ENCODE results near the gene PDF.

Gene PDF

DNA sequence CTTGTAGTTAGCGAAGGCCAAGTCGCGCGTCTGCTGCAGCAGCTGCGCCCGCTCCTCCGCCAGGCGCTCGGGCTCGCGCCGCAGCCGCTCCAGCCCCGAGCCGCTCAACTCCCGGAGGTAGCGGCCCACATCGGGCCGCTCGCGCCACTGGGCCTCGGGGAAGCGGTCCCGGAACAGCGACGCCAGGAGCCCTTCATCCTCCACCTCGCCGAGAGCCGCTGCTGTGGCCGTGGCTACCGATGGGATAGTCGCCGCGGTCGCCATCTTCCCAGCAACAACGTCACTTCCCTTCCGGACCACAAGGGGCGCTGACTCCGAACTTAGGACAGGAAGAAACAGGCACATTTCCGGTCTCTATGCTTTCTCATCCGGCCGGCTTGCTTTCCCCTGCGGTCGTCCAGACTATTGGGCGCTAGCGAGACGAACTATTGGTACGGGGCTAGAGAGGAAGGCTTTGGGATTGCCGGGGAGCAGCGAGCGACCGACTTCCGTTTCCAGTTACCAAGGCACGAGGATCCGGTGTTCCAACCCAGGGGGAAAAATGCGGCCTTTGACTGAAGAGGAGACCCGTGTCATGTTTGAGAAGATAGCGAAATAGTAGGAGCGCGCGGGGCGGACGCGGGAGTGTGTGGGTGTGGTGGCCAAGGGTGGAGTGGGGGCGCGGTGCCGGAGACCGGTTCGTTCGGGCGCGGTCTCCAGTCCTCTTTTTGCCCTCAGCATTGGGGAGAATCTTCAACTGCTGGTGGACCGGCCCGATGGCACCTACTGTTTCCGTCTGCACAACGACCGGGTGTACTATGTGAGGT, 9.1 kb upstream of the PDF start, which contains the start of the genes COG8 and NIP7:
Gene COG8, minus strand, starts transcription at position 276 of the 806 bp plus-strand sequence. Its CDS starts 12 bp downstream, at position 264.
Gene NIP7, plus strand, starts transcription at position 484 of the 806 bp plus-strand sequence. Its CDS starts 58 bp downstream, at position 542.
- DNase-seq (ENCODE audit: low read depth in 1 of 2, low spot score in 1 of 2), result peak; percentile 80 to 84

DNA sequence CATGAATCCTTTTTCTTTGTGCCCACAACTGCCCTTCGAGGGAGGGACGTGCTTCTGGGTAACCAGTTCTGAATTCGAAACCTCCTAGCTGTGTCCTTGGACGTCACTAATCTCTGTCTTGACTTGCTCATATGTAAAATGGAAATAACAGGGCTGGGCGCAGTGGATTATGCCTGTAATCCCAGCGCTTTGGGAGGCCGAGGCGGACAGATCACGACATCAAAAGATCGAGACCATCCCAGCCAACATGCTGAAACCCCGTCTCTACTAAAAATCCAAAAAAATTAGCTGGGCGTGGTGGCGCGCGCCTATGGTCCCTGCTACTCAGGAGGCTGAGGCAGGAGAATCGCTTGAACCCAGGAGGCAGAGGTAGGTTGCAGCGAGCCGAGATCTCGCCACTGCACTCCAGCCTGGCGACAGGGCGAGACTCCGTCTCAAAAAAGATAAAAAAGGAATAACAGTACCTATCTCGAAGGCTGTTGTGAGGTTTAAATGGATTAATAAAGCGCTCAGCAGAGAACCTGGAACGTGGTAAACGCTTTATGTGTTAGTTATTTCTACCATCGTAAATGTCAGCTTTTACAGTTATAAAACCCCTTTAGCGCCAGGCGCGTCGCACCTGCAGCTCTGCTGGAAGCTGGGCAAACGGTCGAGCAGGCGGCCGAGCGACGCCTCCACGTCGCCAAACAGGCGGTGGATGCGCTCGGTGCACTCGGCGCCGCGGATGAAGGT, 8.3 kb upstream of the PDF start:
- no peak for DNase-seq (ENCODE audit: low read depth in 1 of 2, low spot score in 1 of 2)

DNA sequence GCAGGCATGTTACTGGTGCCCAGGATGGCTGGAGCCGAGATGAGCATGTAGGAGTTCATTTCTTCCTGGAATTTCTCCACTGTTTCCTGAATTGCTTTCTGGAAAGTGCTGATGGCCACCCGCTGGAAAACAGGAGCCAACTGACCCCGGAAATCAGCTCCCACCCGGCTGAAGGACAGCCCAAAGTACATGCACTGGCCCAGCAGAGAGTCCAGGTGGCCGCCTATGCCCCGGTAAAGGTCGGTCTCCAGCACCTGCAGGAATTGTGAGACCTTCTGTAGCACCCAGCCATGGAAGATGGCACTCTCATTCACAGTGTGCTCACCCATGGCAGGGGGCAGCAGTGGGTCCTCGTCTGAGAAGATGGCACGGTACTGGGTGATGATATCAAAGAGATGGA, 4.3 kb upstream of the PDF start:
- DNase-seq (ENCODE audit: low read depth in 1 of 2, low spot score in 1 of 2), result no peak

DNA sequence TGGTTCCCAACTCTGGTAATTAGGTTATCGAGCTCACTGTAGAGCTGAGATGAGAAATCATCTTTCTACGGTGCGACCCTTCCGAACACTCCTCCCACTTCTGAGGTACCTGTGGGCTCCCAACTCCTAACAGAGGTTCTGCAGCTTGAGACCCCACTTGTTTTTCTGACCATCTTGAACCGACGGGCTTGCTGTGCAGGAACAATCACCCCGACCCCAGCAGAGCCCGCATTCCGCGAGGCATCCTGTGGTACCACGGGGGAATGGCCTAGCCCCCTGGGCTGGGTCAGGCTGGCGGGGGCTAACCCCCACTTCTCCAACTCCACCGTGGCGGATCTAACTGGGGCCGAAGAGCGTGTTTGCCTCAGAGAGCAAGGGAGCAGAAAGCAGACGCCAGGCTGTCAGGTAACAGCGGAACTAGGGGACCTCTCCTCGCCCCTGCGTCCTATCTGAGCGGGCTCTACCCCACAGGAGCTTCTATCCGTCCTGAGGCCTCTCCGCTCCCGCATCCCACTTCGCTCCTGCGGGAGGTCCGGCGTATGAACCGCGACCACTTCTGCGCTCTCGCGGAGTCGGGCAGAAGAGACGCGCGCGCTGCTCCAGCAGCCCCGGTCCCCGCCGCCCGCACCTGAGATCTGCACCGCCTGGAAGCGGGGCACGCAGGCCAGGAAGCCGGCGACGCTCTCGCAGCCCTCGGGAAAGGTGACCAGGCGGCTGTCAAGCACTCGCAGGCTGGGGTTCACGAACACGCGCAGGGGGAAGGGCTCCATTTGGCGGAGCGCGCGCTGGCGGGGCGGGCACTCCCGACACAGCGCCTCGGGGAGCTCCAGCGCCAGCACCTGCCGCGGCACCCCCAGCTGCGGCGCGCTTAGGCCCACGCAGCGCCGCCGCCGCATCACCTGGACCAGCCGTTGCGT, 761 bp downstream of the PDF start:
- peak; percentile 15 to 30 for DNase-seq (ENCODE audit: low read depth in 1 of 2, low spot score in 1 of 2)

DNA sequence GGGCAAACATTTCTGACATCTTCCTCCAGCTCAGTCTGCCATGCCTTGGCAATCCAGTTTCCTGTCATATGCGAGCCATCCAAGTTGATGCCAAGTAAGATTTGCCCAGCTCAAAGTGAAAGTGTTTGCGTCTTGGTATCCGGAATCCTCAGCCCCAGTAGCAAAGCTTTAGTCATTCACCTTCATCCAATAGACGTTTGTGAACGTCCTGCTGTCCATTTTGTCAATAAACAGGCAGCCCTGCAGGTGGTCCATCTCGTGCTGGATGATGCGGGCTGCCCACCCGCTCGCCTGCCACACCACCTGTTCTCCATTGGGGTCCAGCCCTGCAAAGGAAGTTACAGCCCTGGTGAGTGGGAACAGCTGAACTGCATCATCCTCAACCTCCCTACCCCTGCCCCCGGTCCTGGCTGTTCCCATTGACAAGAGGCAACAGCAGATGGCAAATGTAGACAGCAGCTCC, 1.5 kb downstream of the PDF start:
- DNase-seq (ENCODE audit: low read depth in 1 of 2, low spot score in 1 of 2), result no peak

DNA sequence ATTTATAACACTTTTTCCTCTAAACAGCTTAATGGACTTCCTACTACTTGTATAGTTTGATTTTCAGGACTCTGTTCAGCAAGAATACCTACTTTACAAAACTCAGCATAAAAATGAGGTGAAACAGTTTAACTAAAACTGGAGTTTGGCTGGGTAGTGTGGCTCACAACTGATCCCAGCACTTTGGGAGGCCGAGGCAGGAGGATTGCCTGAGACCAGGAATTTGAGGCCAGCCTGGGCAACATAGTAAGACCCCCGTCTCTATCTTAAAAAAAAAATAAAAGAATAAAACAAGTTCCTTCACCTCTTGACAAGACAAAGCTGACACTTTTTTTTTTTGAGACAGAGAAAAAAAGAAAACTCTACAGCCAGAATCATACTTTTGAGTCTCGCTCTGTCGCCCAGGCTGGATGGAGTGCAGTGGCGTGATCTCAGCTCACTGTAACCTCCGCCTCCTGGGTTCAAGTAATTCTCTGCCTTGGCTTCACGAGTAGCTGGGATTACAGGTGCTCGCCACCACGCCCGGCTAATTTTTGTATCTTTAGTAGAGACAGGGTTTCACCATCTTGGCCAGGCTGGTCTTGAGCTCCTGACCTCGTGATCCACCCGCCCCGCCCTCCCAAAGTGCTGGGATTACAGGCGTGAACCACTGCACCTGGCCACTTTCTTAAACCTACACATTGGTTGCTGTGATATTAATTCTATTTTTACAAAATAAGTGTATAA, 2.6 kb downstream of the PDF start:
- DNase-seq (ENCODE audit: low read depth in 1 of 2, low spot score in 1 of 2), result no peak

DNA sequence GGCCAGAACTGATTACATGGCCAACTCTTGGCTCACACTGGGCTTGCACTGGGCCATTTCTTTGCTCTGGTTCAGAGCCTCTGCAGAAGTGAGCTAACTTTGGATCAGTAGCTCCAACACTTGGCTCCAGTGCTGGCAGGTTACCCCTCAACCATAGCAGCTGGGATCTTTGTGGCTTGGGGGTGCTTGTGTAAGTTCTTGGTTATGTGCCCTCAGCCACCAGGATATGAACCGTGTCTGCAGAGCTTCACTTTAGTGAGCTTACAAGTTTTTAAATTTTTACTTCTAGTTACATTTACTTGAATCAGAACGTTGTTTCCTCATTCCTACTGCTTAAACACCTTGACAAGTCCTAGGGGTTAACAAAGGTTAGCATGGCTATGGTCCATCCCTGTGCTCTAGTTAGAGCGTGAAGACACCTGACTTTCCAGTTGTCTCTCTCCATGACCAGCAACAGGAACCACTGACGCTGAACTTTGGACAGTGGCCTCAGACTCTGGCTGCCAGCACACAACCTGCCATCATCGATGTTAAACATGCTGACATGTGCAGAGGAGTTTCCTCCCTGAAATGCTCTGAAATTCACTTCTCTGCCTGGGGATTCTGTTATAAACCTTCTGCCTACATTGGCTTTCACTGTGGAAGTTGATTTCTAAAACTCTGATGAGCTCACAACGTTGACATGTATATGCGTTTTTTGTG, 4.1 kb downstream of the PDF start:
- DNase-seq (ENCODE audit: low read depth in 1 of 2, low spot score in 1 of 2), result no peak

DNA sequence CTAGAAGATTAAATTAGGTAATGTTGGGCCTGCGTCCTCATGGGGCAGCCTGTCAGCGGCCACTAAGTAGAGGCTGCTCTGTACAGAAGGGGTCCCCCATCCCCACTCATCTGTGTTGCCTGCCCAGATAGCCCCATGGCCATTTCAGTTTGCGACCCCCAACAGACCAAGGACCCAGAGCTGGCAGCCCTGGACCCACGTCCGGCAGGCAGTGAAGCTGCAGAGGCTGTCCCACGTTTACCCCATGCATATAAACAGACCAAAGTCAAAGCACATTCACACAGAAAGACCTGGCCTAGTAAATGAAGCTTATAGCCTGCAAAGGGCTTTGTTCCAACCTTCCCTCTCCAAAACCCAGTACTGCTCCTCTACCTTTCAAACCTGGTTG, 4.6 kb downstream of the PDF start:
- no peak for DNase-seq (ENCODE audit: low read depth in 1 of 2, low spot score in 1 of 2)

DNA sequence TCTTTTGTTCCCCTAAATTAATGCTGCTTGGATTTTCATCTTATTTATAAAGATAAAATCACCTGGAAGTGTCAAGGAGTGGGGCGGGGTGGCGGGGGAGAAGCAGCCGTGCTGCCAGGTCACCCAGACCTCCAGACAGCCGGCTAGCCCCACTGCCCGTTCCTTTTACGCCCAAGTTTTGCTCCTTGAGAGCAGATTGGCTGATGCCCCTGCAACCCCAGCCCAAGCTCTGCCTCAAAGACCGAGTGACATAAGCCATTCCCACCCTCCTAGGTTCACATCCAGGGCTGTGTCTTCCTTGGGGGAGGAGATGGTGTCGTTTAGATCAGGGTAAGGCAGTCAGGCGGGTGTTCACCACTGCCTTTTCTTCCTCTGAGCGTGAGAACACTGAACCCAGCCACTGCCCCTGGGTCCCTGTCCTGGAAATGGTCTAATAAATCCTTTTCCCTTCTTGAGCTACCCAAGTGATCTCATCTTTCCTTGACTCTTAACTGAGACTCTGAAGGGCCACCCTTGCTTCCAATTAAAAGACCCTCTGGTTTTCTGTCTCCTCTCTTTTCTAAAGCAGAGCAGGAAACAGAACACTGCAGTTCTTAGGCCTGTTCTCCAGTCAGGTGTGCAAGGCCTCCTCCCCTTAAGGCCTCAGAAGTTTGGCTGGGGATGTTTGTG, 5.7 kb downstream of the PDF start:
- DNase-seq (ENCODE audit: low read depth in 1 of 2, low spot score in 1 of 2), result no peak

DNA sequence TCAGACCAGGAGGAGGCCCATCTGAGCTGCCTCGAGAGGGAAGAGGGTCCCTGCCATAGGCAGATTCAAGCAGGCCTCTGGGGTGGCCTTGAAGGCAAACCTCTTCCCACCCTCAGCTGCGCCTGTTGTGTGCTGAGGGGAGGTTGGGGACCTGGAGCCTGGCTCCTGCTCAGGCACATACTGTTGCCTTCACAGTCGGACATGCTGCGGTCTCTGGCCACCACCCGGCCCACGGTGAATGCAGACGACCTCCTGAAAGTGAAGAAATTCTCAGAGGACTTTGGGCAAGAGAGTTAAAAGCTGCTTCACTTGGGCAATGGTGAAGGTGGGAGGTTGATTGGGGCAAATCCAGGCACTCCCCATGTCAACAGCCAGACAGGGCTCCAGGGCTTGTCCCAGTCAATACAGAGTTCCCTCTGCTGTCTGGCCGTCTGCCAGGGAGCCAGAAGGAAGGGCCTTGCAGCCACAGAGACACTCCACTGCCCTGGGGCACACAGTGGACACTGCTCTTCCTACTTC, 6.3 kb downstream of the PDF start:
- no peak for DNase-seq (ENCODE audit: low read depth in 1 of 2, low spot score in 1 of 2)

DNA sequence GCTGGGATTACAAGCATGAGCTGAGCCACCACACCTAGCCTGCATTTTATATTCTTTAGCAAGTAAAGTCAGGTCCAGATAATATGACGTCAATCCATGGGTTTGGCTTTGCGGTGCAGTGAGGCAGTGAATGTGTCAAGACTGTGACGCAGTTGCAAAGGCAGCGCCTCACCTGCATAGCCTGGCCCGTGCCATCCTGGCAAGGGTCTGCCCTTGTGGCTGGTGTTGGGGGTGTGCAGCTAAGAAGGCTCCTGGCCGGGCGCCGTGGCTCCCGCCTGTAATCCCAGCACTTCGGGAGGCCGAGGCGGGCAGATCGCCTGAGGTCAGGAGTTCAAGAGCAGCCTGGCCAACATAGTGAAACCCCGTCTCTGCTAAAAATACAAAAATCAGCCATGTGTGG, 7.0 kb downstream of the PDF start:
- DNase-seq (ENCODE audit: low read depth in 1 of 2, low spot score in 1 of 2), result no peak

DNA sequence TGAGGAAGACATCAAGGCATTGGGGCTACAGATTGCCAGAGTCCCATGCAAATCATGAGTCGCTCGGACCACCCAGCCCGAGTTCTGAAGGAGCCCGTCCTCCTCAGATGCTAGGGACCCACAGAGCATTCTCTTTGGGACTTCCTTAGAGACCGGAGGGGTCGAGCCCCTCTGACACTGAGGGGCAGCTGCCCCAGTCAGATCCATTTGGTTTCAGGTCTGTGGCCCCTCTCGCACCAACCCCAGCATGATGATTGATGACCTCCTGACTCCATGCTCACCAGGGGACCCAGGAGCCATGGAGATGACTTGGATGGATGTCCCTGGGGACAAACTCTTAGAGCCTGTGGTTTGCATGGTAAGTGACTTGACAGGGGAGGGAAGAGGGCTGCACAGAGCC, 8.0 kb downstream of the PDF start:
- DNase-seq (ENCODE audit: low read depth in 1 of 2, low spot score in 1 of 2), result no peak

DNA sequence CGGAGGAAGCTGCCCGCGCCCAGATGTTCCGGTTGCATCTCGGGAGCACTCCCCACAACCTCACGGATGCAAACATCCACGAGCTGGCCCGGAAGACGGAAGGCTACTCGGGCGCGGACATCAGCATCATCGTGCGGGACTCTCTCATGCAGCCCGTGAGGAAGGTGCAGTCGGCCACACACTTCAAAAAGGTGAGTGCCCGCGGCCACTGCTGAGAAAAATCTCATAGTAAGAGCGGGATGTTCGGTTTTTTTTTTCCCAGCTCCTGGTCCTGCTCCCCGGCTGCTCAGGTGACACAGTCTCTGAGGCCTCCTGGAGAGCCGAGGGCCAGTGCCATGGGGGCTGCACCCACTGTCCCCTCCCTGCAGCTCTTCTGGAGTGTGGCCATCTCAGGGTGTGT, 9.3 kb downstream of the PDF start:
- no peak for DNase-seq (ENCODE audit: low read depth in 1 of 2, low spot score in 1 of 2)

DNA sequence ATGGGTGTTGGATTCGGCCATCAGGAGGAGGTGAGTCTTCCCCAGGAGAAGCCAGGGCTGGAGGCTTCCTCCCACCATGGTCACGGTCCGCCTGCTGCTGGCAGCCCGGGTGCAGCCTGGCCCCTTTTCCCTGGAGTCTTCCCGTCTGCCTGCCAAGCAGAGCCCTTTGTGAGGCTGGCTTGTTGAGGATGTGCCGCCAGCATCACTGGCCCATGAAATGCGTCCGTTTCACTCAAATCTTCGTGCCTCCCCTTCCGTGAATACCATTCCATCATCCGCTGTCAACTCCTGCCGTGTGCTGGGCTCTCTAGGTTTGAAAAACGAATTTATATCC, 9.7 kb downstream of the PDF start:
- DNase-seq (ENCODE audit: low read depth in 1 of 2, low spot score in 1 of 2), result no peak

DNA sequence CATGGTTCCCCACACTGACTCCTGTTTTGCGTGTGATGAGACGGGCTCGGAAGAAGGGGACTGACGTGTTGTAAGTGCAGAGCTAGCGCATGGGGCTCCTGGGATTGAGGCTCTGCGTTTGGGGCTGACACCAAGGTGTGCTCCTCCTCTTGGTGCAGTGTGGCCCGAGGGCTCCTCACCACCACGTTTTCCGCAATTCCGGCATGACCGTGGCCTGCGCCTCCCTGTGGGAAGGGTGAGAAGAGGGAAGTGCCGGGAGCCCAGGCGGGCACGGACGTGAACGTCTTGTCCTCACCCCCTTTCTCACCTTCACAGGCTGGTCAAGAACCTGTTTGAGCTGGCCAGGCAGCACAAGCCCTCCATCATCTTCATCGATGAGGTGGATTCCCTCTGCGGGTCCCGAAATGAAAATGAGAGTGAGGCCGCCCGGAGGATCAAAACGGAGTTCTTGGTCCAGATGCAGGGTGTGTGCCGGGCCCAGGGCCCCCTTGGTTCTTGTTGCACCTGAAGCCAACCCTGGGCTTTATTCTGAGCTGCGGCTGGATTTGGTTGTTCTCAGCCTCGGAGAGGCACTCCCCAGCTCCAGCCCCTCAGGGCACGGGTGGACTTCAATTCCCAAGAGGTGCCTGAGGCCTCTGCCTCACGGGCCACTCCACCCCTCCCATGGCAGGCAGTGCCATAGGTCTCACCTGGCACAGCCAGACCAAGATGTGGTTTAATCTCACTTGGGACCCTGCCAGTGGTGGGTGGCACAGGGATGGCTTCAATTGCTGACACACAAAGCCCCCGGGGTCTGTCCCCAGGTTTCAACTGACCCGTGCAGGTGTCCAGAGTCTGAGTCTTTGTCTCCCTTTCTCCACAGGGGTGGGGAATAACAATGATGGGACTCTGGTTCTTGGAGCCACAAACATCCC, 10.3 kb downstream of the PDF start:
- no peak for DNase-seq (ENCODE audit: low read depth in 1 of 2, low spot score in 1 of 2)

DNA sequence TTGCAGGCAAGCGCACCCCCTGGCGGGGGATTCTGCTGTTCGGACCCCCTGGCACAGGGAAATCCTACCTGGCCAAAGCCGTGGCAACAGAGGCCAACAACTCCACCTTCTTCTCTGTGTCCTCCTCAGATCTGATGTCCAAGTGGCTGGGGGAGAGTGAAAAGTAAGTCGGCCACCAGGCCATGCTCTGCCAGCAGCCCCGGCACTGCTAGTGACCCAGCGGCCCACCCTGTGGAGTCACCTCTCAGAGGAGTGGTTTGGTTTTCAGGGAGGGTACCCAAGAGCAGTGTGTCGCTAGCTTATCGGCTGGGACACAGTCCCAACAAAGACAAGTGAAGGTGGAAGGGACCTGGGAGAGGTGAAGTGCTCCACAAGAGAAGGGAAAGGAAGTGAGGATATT, 11.0 kb downstream of the PDF start:
- DNase-seq (ENCODE audit: low read depth in 1 of 2, low spot score in 1 of 2), result no peak

DNA sequence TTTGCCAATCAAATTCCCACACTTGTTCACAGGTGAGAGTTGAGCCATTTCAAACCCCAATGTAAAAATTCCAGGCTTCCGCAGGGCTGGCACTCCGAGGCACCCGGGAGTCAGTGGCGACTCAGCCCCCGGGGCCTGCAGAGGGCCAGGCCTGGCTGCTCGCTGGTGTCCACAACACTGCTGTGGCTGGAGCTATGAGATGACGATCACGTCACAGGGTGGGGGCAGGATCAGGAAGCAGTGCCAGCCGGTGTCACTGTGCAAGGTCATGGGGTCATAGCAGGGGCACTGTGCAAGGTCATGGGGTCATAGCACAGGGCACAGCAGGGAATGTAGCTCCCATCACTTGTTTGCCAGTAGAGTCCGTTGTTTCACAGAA, 11.5 kb downstream of the PDF start:
- DNase-seq (ENCODE audit: low read depth in 1 of 2, low spot score in 1 of 2), result no peak

DNA sequence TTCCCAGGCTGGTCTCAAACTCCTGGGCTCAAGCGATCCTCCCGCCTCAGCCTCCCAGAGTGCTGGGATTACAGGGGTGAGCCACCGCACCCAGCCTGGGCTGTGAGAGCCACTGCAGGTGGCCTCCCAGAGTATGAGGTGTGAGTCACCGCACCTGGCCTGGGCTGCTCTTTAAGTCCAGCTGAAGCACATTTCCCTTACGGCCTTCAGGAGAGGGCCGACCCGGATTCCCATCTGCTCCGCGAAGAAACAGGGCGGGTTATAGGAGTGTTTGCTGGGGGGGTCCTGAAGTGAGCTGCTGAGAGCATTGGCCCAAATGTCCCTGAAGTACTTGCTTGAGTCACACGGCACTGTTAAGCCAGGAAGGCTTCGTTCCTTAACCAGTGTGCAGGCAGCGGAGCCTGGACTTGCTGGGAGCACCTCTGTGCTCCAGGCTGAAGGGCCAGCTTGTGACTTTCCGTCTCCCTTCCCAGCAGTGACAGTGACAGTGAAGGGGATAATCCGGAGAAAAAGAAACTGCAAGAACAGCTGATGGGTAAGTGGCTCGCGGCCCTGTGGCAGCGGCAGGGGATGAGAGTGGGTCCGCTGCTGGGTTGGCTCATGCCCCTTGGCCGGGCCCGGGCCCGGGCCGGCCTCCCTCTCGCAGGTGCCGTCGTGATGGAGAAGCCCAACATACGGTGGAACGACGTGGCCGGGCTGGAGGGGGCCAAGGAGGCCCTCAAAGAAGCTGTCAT, 12.0 kb downstream of the PDF start:
- no peak for DNase-seq (ENCODE audit: low read depth in 1 of 2, low spot score in 1 of 2)
